HG03280 (cell line): ENCODE measurements around the gene SELENOI.
A peak's percentile ranks its signal among the peaks of the same experiment; 100 is the strongest.
"Not testable (repeated sequence)": the region's sequence is repeated elsewhere in the genome, so short reads cannot be mapped to it uniquely, and the experiment has no call there.

Experiments used
- ATAC-seq: cut with Tn5 transposase; IDR thresholded peaks from one replicate; pipeline ENCODE4 v1.9.1; 2021; ENCODE audit warnings: mild to moderate bottlenecking, moderate library complexity; ENCODE audit not compliant: unreplicated experiment

SELENOI gene

GRCh38 chr2:26326514-26326913 is 19.4 kb upstream of the SELENOI start:
- ATAC-seq, result no peak

- ATAC-seq, result no peak
Observed at GRCh38 chr2:26327291-26328272, 18.4 kb upstream of the SELENOI start.

GRCh38 chr2:26329083-26329482 is 16.9 kb upstream of the SELENOI start:
- not testable (repeated sequence) for ATAC-seq

GRCh38 chr2:26330114-26330549 is 15.8 kb upstream of the SELENOI start:
- peak; percentile 74 for ATAC-seq

GRCh38 chr2:26330604-26331003 is 15.3 kb upstream of the SELENOI start:
- no peak for ATAC-seq

- ATAC-seq, result not testable (repeated sequence)
Observed at GRCh38 chr2:26331321-26331720, 14.6 kb upstream of the SELENOI start.

GRCh38 chr2:26333293-26333692 is 12.7 kb upstream of the SELENOI start:
- ATAC-seq, result no peak

GRCh38 chr2:26335231-26335630 is 10.7 kb upstream of the SELENOI start:
- ATAC-seq, result no peak

GRCh38 chr2:26336719-26337118 is 9.2 kb upstream of the SELENOI start:
- no peak for ATAC-seq

GRCh38 chr2:26337298-26337697 is 8.6 kb upstream of the SELENOI start:
- no peak for ATAC-seq

GRCh38 chr2:26340831-26341230 is 5.1 kb upstream of the SELENOI start:
- no peak for ATAC-seq

GRCh38 chr2:26344581-26345282 is 1.2 kb upstream of the SELENOI start:
- ATAC-seq, result no peak

- ATAC-seq, result no peak
Observed at GRCh38 chr2:26345283-26345544, 729 bp upstream of the SELENOI start.

- ATAC-seq, result no peak
Observed at GRCh38 chr2:26346454-26347053, 611 bp downstream of the SELENOI start, which contains the start of gene ADGRF3. Gene ADGRF3 (minus strand): TSS chr2:26346789. CDS start chr2:26346234, 555 bp downstream.

GRCh38 chr2:26347286-26347865 is 1.4 kb downstream of the SELENOI start:
- no peak for ATAC-seq

- no peak for ATAC-seq
Observed at GRCh38 chr2:26349690-26350089, 3.7 kb downstream of the SELENOI start.

GRCh38 chr2:26351375-26352090 is 5.6 kb downstream of the SELENOI start:
- no peak for ATAC-seq

- no peak for ATAC-seq
Observed at GRCh38 chr2:26352892-26353291, 6.9 kb downstream of the SELENOI start.

- not testable (repeated sequence) for ATAC-seq
Observed at GRCh38 chr2:26354469-26354868, 8.5 kb downstream of the SELENOI start.
